PFSK-1 (cell line): ENCODE data around the gene ATAT1.

Source experiments
- FOXP2 ChIP-seq: optimal IDR thresholded peaks from 2 replicates; pipeline ENCODE3; 2011; ENCODE audit warnings: borderline replicate concordance, control low read depth, inconsistent platforms; ENCODE audit not compliant: insufficient read depth; ENCODE audit errors: extremely low read length, extremely low read depth
- POLR2AphosphoS5 ChIP-seq: IDR thresholded peaks from 2 replicates; pipeline ENCODE4 v1.6.1; 2012; ENCODE audit warnings: low read depth, mild to moderate bottlenecking, control low read depth, low read length, moderate library complexity
- SIN3A ChIP-seq: IDR thresholded peaks from 2 replicates; pipeline ENCODE4 v1.6.1; 2012; ENCODE audit warnings: mild to moderate bottlenecking, low read length, moderate library complexity, borderline replicate concordance; ENCODE audit not compliant: insufficient read depth
- TAF1 ChIP-seq: IDR thresholded peaks from 2 replicates; pipeline ENCODE4 v1.6.1; 2012; ENCODE audit warnings: low read length, control low read depth, borderline replicate concordance; ENCODE audit not compliant: insufficient read depth
- TF ChIP-seq, protein P1 (sequence below), 2 experiments: IDR thresholded peaks; 2 replicates each; pipeline versions ENCODE4 v1.6.1 to v1.8.0; 2011 to 2012; ENCODE audit warnings: low read depth in 2 of 2, low read length in 2 of 2, control low read depth in 1 of 2, inconsistent platforms in 1 of 2, mild to moderate bottlenecking in 1 of 2, moderate library complexity in 1 of 2; ENCODE audit not compliant: insufficient read depth in 1 of 2

The ATAT1 gene

DNA sequence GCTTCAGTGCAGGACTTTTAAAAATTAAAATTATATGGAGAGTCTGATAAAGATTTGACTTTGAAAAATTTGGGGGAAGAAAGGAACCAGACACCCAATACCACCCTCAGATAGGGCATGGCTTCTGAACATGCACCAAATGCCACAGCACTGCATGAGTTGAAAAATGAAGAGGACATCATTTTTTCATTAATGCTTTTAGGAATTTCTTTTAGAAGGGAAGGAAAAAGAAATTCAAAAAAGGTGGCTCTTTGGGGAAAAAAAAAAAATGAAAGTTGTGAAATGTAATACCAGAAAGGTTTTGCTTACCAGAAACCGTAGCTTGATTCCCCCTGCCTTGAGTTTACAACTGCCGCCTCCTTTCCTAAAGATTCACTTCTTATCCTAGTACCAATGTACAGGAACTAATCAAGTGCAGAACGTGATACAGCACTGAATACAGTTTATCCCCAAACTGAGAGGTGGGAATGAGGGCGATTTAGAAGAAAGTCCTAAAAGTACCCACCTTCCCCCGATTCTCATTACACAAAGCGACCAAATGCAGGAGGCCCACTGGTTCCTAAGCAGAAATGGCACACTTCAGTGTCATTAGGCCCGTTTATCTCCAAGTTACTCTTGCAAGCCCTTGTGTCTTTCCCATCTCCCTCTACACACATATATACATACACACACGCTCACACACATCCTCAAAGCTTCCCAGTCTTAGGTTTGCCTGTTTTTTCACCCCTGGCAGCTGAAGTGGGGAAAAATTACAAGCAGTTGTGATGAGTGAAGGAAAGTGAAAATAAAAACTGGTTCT lies 12.4 kb upstream of the ATAT1 start:
- no peak for TF ChIP-seq TAF1
- TF ChIP-seq POLR2AphosphoS5 = peak; percentile 6; the same call in 1 of the 2 replicates

GRCh38 chr6:30614843-30615218 lies 11.8 kb upstream of the ATAT1 start:
- no peak for TF ChIP-seq TAF1
- no peak for TF ChIP-seq FOXP2
- TF ChIP-seq, protein P1, sequence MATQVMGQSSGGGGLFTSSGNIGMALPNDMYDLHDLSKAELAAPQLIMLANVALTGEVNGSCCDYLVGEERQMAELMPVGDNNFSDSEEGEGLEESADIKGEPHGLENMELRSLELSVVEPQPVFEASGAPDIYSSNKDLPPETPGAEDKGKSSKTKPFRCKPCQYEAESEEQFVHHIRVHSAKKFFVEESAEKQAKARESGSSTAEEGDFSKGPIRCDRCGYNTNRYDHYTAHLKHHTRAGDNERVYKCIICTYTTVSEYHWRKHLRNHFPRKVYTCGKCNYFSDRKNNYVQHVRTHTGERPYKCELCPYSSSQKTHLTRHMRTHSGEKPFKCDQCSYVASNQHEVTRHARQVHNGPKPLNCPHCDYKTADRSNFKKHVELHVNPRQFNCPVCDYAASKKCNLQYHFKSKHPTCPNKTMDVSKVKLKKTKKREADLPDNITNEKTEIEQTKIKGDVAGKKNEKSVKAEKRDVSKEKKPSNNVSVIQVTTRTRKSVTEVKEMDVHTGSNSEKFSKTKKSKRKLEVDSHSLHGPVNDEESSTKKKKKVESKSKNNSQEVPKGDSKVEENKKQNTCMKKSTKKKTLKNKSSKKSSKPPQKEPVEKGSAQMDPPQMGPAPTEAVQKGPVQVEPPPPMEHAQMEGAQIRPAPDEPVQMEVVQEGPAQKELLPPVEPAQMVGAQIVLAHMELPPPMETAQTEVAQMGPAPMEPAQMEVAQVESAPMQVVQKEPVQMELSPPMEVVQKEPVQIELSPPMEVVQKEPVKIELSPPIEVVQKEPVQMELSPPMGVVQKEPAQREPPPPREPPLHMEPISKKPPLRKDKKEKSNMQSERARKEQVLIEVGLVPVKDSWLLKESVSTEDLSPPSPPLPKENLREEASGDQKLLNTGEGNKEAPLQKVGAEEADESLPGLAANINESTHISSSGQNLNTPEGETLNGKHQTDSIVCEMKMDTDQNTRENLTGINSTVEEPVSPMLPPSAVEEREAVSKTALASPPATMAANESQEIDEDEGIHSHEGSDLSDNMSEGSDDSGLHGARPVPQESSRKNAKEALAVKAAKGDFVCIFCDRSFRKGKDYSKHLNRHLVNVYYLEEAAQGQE (IDR thresholded peaks at IDR 0.05; ENCODE audit: insufficient read depth in 1 of 2, low read depth in 2 of 2, low read length in 2 of 2) = no peak
- TF ChIP-seq SIN3A = 0 out of 2 replicates have a peak, but pooled peaks have one; percentile 31
- 0 out of 2 replicates have a peak, but pooled peaks have one; percentile 20 for TF ChIP-seq POLR2AphosphoS5

DNA sequence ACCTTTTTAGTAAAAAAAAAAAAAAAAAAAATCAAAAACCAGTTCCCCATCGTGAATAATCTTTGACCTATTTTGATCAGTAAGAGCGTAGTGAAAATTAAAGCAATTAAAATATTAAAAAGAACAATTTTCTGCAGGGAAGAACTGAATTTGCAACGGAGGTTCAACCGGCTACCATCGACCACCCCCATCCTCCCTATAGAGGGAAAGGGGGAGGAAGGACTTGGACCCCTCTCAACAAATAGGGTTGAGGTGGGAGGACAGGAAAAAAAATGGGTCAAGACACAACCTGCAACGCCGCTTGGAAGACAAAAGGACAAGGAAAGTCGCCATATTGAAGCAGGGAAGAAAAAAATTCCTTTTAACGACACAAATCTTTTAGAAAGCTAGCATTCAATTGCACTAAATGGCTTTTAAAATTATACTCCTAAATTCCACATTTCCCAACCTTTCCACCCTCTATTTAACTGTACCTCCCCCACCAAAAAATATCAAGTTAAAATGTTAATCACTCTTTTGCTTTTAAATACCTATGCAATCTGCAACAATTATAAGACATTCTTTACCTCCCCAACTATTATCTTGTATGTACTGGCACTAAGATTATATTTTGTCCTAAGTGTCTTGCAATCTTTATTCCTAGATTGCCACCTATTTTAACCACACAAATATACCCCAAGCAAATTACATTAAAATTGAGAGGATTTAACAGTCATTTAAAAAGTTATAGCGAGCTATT lies 11.3 kb upstream of the ATAT1 start:
- TF ChIP-seq TAF1 = 0 out of 2 replicates have a peak, but pooled peaks have one; percentile 4
- TF ChIP-seq POLR2AphosphoS5 = peak; percentile 98
- no peak for TF ChIP-seq SIN3A

DNA sequence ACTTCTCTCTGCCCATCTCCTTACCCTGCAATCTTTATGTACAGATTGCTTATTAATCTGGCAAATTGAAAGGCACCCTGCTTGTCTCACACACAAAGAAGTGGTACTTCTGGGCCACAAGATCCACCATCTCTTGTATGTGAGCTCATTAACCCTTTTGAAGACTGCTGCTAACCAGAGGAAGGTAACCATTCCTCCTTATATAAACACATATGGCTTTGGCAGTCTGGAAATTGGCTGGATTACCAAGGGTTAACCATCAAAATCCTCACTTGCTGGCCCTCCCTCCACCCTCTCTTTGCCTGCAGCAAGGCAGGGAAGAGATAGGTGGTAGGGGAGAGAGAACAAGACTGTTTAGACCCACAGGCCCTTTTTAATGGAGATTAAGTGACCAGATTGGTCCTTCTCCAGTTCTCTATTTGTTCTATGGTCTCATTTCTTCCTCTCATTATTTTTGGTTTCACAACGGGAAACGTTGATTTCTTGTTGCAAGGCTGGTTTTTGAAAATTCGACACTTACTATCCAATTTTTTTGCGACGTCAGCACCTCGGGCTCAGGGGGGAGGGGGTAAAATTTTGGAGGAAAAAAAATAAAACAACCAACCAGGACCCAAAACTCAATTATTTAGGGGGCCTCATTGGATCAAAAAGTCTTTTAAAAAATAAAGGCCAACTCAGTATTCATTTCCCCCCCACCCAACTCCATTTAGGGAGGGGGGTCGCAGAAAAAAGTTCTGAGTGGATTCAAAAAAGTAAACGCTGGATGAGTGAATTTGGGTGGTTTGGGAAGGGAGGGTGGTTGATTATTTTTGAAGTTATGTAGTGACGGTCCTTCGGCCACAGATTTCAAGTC lies 10.5 kb upstream of the ATAT1 start:
- 0 out of 2 replicates have a peak, but pooled peaks have one; percentile 25 for TF ChIP-seq SIN3A
- TF ChIP-seq POLR2AphosphoS5 = no peak; the same call in none of the 2 replicates
- TF ChIP-seq TAF1 = no peak
- TF ChIP-seq FOXP2 = no peak
- TF ChIP-seq, protein P1 (IDR thresholded peaks at IDR 0.05; ENCODE audit: insufficient read depth in 1 of 2, low read depth in 2 of 2, low read length in 2 of 2) = no peak

GRCh38 chr6:30616811-30617564 lies 9.7 kb upstream of the ATAT1 start, which contains the start of gene PPP1R10:
PPP1R10 (minus strand) TSS chr6:30617243; CDS start chr6:30609944, 7,299 bp downstream.
- peak; percentile 100 for TF ChIP-seq POLR2AphosphoS5
- peak; percentile 53; the same call in 1 of the 2 replicates for TF ChIP-seq SIN3A
- TF ChIP-seq, protein P1 (IDR thresholded peaks at IDR 0.05; ENCODE audit: insufficient read depth in 1 of 2, low read depth in 2 of 2, low read length in 2 of 2) = peak in 1 of 2 experiments; percentile 78; a peak in 1 of 4 replicates
- no peak for TF ChIP-seq FOXP2
- peak; percentile 100 for TF ChIP-seq TAF1
